Measurements from ENCODE around the gene SKA3. TPM values are rescaled to one million over a fixed set of nuclear protein-coding genes. Genes with fewer than 3 reads are reported as not detected.
"Not testable (repeated sequence)": the region's sequence is repeated elsewhere in the genome, so short reads cannot be mapped to it uniquely, and the experiment has no call there.

SKA3 gene
- total RNA-seq, 1 experiment from 2014 or later = 61.8 TPM

DNA sequence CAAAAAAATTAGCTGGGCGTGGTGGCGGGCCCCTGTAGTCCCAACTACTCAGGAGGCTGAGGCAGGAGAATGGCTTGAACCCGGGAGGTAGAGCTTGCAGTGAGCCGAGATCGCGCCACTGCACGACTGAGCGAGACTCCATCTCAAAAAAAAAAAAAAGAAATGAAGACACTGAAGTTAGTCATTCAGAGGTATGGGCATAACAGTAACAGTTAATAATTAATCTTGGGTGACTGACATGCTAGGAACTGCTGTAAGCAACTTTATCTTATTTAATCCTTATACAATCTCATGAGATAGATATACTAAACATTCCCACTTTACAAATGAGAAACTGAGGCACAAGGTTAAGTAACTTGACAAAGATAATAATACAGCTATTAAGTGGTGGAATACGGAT is 4.9 kb downstream of the SKA3 start:
- H2BK5ac ChIP-seq (ENCODE audit: insufficient read length, low read length) = no peak overlapping the region
- H3K79me2 ChIP-seq (ENCODE audit: insufficient read depth, low read length) = peaks cover 18% of the 10 kb centered on the region; the same call in 1 of the 2 replicates
- Mint-ChIP-seq H3K27me3 (ENCODE audit: low read depth) (no peaks in the 10 kb centered on the region), H3K4me3 (no peak overlapping the region), H3K9me3 (no peaks in the 10 kb centered on the region), H3K36me3 (ENCODE audit: insufficient read depth in 1 of 3, low read depth in 3 of 3) (peaks cover 37 to 51% (median 38%) of the 10 kb centered on the region in 3 experiments; a peak in 6 of 7 replicates), H3K4me1 (peaks cover 11 to 12% of the 10 kb centered on the region in 2 experiments), H3K27ac (no peak overlapping the region)
- TF ChIP-seq CTCF (conservative IDR thresholded peaks at IDR 0.05) = no peak
- H4K8ac ChIP-seq (replicated peaks; ENCODE audit: insufficient read length, low read depth, low read length) = no peak overlapping the region
- no peak overlapping the region for H3K14ac ChIP-seq (ENCODE audit: insufficient read depth, low read length)
- no peak overlapping the region for H3K23ac ChIP-seq (ENCODE audit: insufficient read length, low read depth, low read length)
- no CpG with 5 or more reads among the region's 9 CpGs for WGBS (ENCODE audit: extremely low coverage, insufficient read length, low lambda C conversion rate)
- no peak for DNase-seq
- H3K9me3 ChIP-seq (ENCODE audit: control insufficient read depth, low read depth, low read length) = no peaks in the 10 kb centered on the region
- no peak overlapping the region for H2BK20ac ChIP-seq (ENCODE audit: low read depth, low read length, poor library complexity, severe bottlenecking)
- no peak overlapping the region for H2BK15ac ChIP-seq (ENCODE audit: low read depth, low read length)
- H3K27ac ChIP-seq (ENCODE audit: insufficient read length, low read depth, low read length) = no peak overlapping the region
- H3K27me3 ChIP-seq (ENCODE audit: insufficient read depth, low read length) = no peaks in the 10 kb centered on the region
- no peak overlapping the region for H4K91ac ChIP-seq (ENCODE audit: insufficient read length, low read depth, low read length)
- no peaks in the 10 kb centered on the region for H3K23me2 ChIP-seq (ENCODE audit: insufficient read length, low read depth, low read length, poor library complexity, severe bottlenecking)
- H2BK12ac ChIP-seq (ENCODE audit: insufficient read length, low read depth, low read length) = no peak overlapping the region
- no peak overlapping the region for H4K5ac ChIP-seq (ENCODE audit: insufficient read length, low read depth, low read length)
- H3K9ac ChIP-seq (ENCODE audit: extremely low read depth, insufficient read length, low read length) = no peak overlapping the region
- H4K20me1 ChIP-seq (ENCODE audit: control insufficient read depth, insufficient read depth, insufficient read length) = no peaks in the 10 kb centered on the region
- peaks cover 6% of the 10 kb centered on the region for H3K79me1 ChIP-seq (ENCODE audit: insufficient read depth, low read depth, low read length, poor library complexity, severe bottlenecking)
- no peak overlapping the region for H2AK5ac ChIP-seq (ENCODE audit: insufficient read length, low read length)
- H3T11ph ChIP-seq (ENCODE audit: low read length) = no peak overlapping the region
- H2AFZ ChIP-seq (ENCODE audit: low read length) = no peak overlapping the region
- H2BK120ac ChIP-seq (ENCODE audit: low read depth, low read length, poor library complexity, severe bottlenecking) = no peak overlapping the region
- H3K4me1 ChIP-seq (ENCODE audit: insufficient read depth, low read length) = no peaks in the 10 kb centered on the region
- no peak overlapping the region for H3K4ac ChIP-seq (ENCODE audit: low read depth, low read length)
- no peak overlapping the region for H3K4me2 ChIP-seq (ENCODE audit: insufficient read depth, insufficient read length, low read length)
- no peak overlapping the region for H3K18ac ChIP-seq (ENCODE audit: insufficient read length, low read depth, low read length)
- H3K56ac ChIP-seq (ENCODE audit: insufficient read length, low read depth, low read length) = no peak overlapping the region

DNA sequence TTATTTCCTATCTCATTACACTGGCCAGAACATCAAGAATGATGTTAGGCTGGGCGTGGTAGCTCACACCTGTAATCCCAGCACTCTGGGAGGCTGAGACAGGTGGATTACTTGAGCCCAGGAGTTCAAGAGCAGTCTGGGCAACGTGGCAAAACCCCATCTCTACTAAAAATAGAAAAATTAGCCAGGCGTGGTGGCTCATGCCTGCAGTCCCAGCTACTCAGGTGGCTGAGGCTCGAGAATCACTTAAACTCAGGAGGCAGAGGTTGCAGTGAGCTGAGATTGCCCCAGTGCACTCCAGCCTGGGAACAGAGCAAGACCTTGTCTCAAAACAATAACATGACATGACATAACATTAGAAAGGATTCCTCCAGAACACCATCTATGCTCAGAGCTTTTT is 10.7 kb downstream of the SKA3 start:
- not testable (repeated sequence) for H2AK5ac ChIP-seq (ENCODE audit: insufficient read length, low read length); H3K4me2 ChIP-seq (ENCODE audit: insufficient read depth, insufficient read length, low read length); H2BK15ac ChIP-seq (ENCODE audit: low read depth, low read length); H4K5ac ChIP-seq (ENCODE audit: insufficient read length, low read depth, low read length); H3K14ac ChIP-seq (ENCODE audit: insufficient read depth, low read length); H2AFZ ChIP-seq (ENCODE audit: low read length); H3K9me3 Mint-ChIP-seq; DNase-seq; H4K91ac ChIP-seq (ENCODE audit: insufficient read length, low read depth, low read length); H3K4me1 ChIP-seq (ENCODE audit: insufficient read depth, low read length); H3K27me3 ChIP-seq (ENCODE audit: insufficient read depth, low read length); H3K23me2 ChIP-seq (ENCODE audit: insufficient read length, low read depth, low read length, poor library complexity, severe bottlenecking); H3K4ac ChIP-seq (ENCODE audit: low read depth, low read length); H4K20me1 ChIP-seq (ENCODE audit: control insufficient read depth, insufficient read depth, insufficient read length); H2BK120ac ChIP-seq (ENCODE audit: low read depth, low read length, poor library complexity, severe bottlenecking); H3K18ac ChIP-seq (ENCODE audit: insufficient read length, low read depth, low read length); H3K4me3 Mint-ChIP-seq; H3K56ac ChIP-seq (ENCODE audit: insufficient read length, low read depth, low read length); H2BK5ac ChIP-seq (ENCODE audit: insufficient read length, low read length); H3K9me3 ChIP-seq (ENCODE audit: control insufficient read depth, low read depth, low read length); H3T11ph ChIP-seq (ENCODE audit: low read length); H2BK12ac ChIP-seq (ENCODE audit: insufficient read length, low read depth, low read length); H3K79me1 ChIP-seq (ENCODE audit: insufficient read depth, low read depth, low read length, poor library complexity, severe bottlenecking); H3K9ac ChIP-seq (ENCODE audit: extremely low read depth, insufficient read length, low read length); H4K8ac ChIP-seq (replicated peaks; ENCODE audit: insufficient read length, low read depth, low read length); H3K23ac ChIP-seq (ENCODE audit: insufficient read length, low read depth, low read length); H3K27ac ChIP-seq (ENCODE audit: insufficient read length, low read depth, low read length); H3K4me1 Mint-ChIP-seq; H2BK20ac ChIP-seq (ENCODE audit: low read depth, low read length, poor library complexity, severe bottlenecking); H3K27me3 Mint-ChIP-seq (ENCODE audit: low read depth); H3K79me2 ChIP-seq (ENCODE audit: insufficient read depth, low read length)
- WGBS (ENCODE audit: extremely low coverage, insufficient read length, low lambda C conversion rate) = no CpG with 5 or more reads among the region's 4 CpGs
- peak overlapping the region in 1 of 3 experiments; percentile 28; a peak in 1 of 7 replicates for H3K27ac Mint-ChIP-seq
- H3K36me3 Mint-ChIP-seq (ENCODE audit: insufficient read depth in 1 of 3, low read depth in 3 of 3) = peaks cover 26 to 57% (median 32%) of the 10 kb centered on the region in 3 experiments; a peak in 6 of 7 replicates
